MM.1S (cell line): ENCODE measurements around the gene ATF3.

Source experiments
- DNase-seq: peaks from one replicate; pipeline ENCODE4 v3.0.0-alpha.2; 2015
- H2AFZ ChIP-seq: fragments of 300-600 bp; sonication (generic); 2 replicates; pipeline ENCODE4 v1.6.0; 2016; ENCODE audit warnings: antibody characterized with exemption, low read length
- H3F3A ChIP-seq: fragments of 300-600 bp; sonication (generic); 2 replicates; pipeline ENCODE4 v1.6.1; 2016; ENCODE audit warnings: mild to moderate bottlenecking, antibody characterized with exemption, low read length, moderate library complexity, mixed read lengths; ENCODE audit not compliant: insufficient read depth
- H3K27ac ChIP-seq: fragments of 300-600 bp; sonication (generic); 2 replicates; pipeline ENCODE4 v1.5.1; 2016; ENCODE audit warnings: mild to moderate bottlenecking, low read length
- H3K27me3 ChIP-seq: fragments of 300-600 bp; sonication (generic); replicated peaks from 2 replicates; pipeline ENCODE4 v1.6.0; 2016; ENCODE audit warnings: low read length; ENCODE audit not compliant: insufficient read depth
- H3K36me3 ChIP-seq: fragments of 300-600 bp; sonication (generic); replicated peaks from 2 replicates; pipeline ENCODE4 v1.6.1; 2016; ENCODE audit warnings: mild to moderate bottlenecking, low read length, mixed read lengths; ENCODE audit not compliant: insufficient read depth
- H3K4me1 ChIP-seq: fragments of 300-600 bp; sonication (generic); 2 replicates; pipeline ENCODE4 v1.6.1; 2016; ENCODE audit warnings: low read length, mixed read lengths
- H3K4me2 ChIP-seq: fragments of 300-600 bp; sonication (generic); 2 replicates; pipeline ENCODE4 v1.6.0; 2016; ENCODE audit warnings: low read depth, low read length
- H3K4me3 ChIP-seq: fragments of 300-600 bp; sonication (generic); 2 replicates; pipeline ENCODE4 v1.5.1; 2016; ENCODE audit warnings: low read length, mixed read lengths
- H3K79me2 ChIP-seq: fragments of 300-600 bp; sonication (generic); 2 replicates; pipeline ENCODE4 v1.6.1; 2016; ENCODE audit warnings: mixed run types, low read length, mixed read lengths
- H3K9ac ChIP-seq: fragments of 300-600 bp; sonication (generic); 2 replicates; pipeline ENCODE4 v1.6.1; 2016; ENCODE audit warnings: low read length, mixed read lengths
- H3K9me2 ChIP-seq: fragments of 300-600 bp; sonication (generic); replicated peaks from 2 replicates; pipeline ENCODE4 v1.6.1; 2016; ENCODE audit warnings: mild to moderate bottlenecking, low read length, mixed read lengths; ENCODE audit not compliant: insufficient read depth
- H3K9me3 ChIP-seq: fragments of 300-600 bp; sonication (generic); replicated peaks from 2 replicates; pipeline ENCODE4 v1.6.1; 2016; ENCODE audit warnings: mild to moderate bottlenecking, low read length, mixed read lengths; ENCODE audit not compliant: insufficient read depth
- H4K20me1 ChIP-seq: fragments of 300-600 bp; sonication (generic); 2 replicates; pipeline ENCODE4 v1.6.1; 2016; ENCODE audit warnings: mild to moderate bottlenecking, low read length, moderate library complexity, mixed read lengths; ENCODE audit not compliant: insufficient read depth
- EZH2 ChIP-seq: fragments of 300-600 bp; sonication (generic); optimal IDR thresholded peaks from 2 replicates; pipeline ENCODE3; 2017; ENCODE audit warnings: low read depth, mild to moderate bottlenecking, antibody characterized with exemption, low read length, mixed read lengths
- EZH2phosphoT487 ChIP-seq: fragments of 300-600 bp; sonication (generic); IDR thresholded peaks from 2 replicates; pipeline ENCODE4 v1.6.1; 2018; ENCODE audit warnings: antibody characterized with exemption, low read length
- TF ChIP-seq, protein P1 (sequence below): fragments of 300-600 bp; sonication (generic); IDR thresholded peaks from 2 replicates; pipeline ENCODE4 v1.5.1; 2016; ENCODE audit warnings: antibody characterized with exemption, low read length, mixed read lengths

Gene ATF3

DNA sequence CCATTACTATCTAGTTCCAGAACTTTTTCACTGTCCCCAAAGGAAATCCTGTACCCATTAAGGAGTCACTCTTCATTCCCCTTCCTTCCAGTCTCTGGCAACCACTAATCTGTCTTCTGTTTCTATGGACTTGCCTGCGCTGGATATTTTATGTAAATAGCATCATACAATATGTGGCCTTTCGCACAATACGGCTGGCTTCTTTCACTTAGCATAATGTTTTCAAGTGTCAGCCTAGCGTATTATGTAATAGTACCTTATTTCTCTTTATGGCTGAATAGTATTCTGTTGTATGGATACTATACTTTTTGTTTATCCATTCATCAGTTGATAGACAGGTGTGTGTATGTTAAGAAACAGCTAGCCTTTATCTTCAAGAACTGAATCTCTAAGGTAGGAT lies 14.3 kb downstream of the ATF3 start:
- H3K4me2 ChIP-seq: no peak overlapping the region

DNA sequence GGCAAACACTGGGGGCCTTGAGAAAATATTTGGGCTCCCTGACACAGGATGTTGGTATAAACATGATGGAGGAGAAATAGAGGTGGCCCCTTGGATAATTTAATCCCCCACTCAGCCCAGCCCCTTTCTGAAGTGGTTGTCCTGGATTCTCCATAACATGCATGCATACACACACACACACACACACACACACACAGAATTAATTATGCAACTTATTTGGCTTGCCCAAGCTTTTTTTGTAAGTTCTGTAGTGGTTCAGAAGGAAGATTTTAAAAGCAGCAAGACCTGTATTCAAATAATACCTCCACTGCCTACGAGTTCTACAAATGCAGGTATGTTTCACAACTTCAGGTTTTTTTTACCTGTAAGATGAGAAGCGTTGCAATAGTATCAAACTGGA lies 15.0 kb downstream of the ATF3 start:
- Histone ChIP-seq H3K4me2 (no peak overlapping the region), H3K36me3 (peaks cover 13% of the 10 kb centered on the region; the same call in 1 of the 2 replicates), H3K9me3 (no peaks in the 10 kb centered on the region), H3K27ac (no peak overlapping the region), H2AFZ (no peak overlapping the region), H3K4me1 (no peaks in the 10 kb centered on the region), H4K20me1 (no peaks in the 10 kb centered on the region), H3K9ac (no peak overlapping the region), H3K79me2 (no peaks in the 10 kb centered on the region), H3F3A (no peaks in the 10 kb centered on the region), H3K9me2 (no peaks in the 10 kb centered on the region), H3K4me3 (no peak overlapping the region), H3K27me3 (no peaks in the 10 kb centered on the region)
- no peak for TF ChIP-seq EZH2
- DNase-seq: no peak

More for the DNA sequence above, 14.3 kb downstream of the ATF3 start:
- Histone ChIP-seq H3K9me2 (no peaks in the 10 kb centered on the region), H3F3A (no peaks in the 10 kb centered on the region), H3K79me2 (no peaks in the 10 kb centered on the region), H3K27me3 (no peaks in the 10 kb centered on the region), H3K9me3 (no peaks in the 10 kb centered on the region), H2AFZ (no peak overlapping the region), H3K9ac (no peak overlapping the region), H3K27ac (no peak overlapping the region), H4K20me1 (no peaks in the 10 kb centered on the region), H3K4me3 (no peak overlapping the region), H3K36me3 (peaks cover 17% of the 10 kb centered on the region; the same call in 1 of the 2 replicates), H3K4me1 (no peaks in the 10 kb centered on the region)
- DNase-seq: no peak
- TF ChIP-seq EZH2: no peak
- TF ChIP-seq EZH2phosphoT487: no peak
- TF ChIP-seq, protein P1, sequence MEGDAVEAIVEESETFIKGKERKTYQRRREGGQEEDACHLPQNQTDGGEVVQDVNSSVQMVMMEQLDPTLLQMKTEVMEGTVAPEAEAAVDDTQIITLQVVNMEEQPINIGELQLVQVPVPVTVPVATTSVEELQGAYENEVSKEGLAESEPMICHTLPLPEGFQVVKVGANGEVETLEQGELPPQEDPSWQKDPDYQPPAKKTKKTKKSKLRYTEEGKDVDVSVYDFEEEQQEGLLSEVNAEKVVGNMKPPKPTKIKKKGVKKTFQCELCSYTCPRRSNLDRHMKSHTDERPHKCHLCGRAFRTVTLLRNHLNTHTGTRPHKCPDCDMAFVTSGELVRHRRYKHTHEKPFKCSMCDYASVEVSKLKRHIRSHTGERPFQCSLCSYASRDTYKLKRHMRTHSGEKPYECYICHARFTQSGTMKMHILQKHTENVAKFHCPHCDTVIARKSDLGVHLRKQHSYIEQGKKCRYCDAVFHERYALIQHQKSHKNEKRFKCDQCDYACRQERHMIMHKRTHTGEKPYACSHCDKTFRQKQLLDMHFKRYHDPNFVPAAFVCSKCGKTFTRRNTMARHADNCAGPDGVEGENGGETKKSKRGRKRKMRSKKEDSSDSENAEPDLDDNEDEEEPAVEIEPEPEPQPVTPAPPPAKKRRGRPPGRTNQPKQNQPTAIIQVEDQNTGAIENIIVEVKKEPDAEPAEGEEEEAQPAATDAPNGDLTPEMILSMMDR: no peak

DNA sequence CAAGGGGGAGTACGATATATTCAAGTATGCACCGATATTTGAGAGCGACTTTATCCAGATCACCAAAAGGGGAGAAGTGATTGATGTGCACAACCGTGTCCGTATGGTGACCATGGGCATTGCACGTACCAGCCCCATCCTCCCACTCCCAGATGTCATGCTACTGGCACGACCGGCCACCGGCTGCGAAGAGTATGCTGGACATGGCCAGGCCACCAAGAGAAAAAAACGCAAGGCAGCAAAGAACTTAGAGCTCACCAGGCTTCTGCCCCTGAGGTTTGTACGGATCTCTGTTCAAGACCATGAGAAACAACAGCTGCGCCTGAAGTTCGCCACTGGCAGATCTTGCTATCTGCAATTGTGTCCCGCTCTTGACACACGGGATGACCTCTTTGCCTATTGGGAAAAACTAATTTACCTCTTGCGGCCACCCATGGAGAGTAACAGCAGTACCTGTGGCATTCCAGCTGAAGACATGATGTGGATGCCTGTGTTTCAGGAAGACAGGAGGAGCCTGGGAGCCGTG lies 16.5 kb downstream of the ATF3 start:
- TF ChIP-seq EZH2phosphoT487 (no peak), EZH2 (no peak)
- TF ChIP-seq, protein P1: no peak
- no peak overlapping the region for H3K4me2 ChIP-seq
- no peaks in the 10 kb centered on the region for H3K9me3 ChIP-seq
- H3K4me1 ChIP-seq: peaks cover 6% of the 10 kb centered on the region
- no peaks in the 10 kb centered on the region for H3K27me3 ChIP-seq
- no peak for DNase-seq
- no peaks in the 10 kb centered on the region for H3K9me2 ChIP-seq
- H3K4me3 ChIP-seq: no peak overlapping the region
- H3K36me3 ChIP-seq: peaks cover 3% of the 10 kb centered on the region; the same call in 1 of the 2 replicates
- H2AFZ ChIP-seq: no peak overlapping the region
- no peak overlapping the region for H3K9ac ChIP-seq
- no peaks in the 10 kb centered on the region for H3K79me2 ChIP-seq
- H4K20me1 ChIP-seq: no peaks in the 10 kb centered on the region
- H3K27ac ChIP-seq: no peak overlapping the region
- H3F3A ChIP-seq: no peaks in the 10 kb centered on the region

DNA sequence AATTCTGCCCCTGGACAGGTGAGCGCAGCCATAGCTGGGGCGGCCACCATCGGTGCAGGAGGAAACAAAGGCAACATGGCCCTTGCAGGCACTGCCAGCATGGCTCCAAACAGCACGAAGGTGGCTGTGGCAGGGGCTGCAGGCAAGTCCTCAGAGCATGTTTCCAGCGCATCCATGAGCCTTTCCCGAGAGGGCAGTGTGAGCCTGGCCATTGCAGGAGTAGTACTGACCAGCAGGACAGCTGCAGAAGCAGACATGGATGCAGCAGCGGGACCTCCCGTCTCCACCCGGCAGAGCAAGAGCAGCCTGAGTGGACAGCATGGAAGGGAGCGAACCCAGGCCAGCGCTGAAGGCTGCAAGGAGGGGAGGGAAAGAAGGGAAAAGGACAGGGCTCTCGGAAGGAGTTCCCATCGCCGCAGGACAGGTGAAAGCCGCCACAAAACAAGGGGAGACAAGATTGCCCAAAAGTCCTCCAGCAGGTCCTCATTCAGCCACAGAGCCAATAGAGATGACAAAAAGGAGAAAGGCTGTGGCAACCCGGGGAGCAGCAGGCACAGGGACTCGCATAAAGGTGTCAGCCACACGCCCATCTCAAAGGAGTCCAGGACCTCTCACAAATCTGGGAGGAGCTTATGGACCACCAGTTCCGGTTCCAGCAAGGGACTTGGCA lies 17.4 kb downstream of the ATF3 start:
- no peaks in the 10 kb centered on the region for H3K79me2 ChIP-seq
- no peaks in the 10 kb centered on the region for H3K9me3 ChIP-seq
- no peak overlapping the region for H3K4me3 ChIP-seq

More for the DNA sequence above, 17.4 kb downstream of the ATF3 start:
- peaks cover 11% of the 10 kb centered on the region for H3K4me1 ChIP-seq
- no peaks in the 10 kb centered on the region for H3K36me3 ChIP-seq
- no peaks in the 10 kb centered on the region for H3K9me2 ChIP-seq
- no peaks in the 10 kb centered on the region for H4K20me1 ChIP-seq
- no peaks in the 10 kb centered on the region for H3K27me3 ChIP-seq
- no peak overlapping the region for H2AFZ ChIP-seq
- no peak overlapping the region for H3K9ac ChIP-seq
- no peaks in the 10 kb centered on the region for H3F3A ChIP-seq
- no peak overlapping the region for H3K27ac ChIP-seq
- H3K4me2 ChIP-seq: no peak overlapping the region
- DNase-seq: no peak
- TF ChIP-seq, protein P1: no peak
- TF ChIP-seq EZH2phosphoT487: no peak
- TF ChIP-seq EZH2: no peak
